K562 (cell line): ENCODE measurements around the gene CEBPE. TPM values are rescaled to one million over a fixed set of nuclear protein-coding genes. Genes with fewer than 3 reads are reported as not detected.

ENCODE experiments used
- ATAC-seq: fragments of 200-7000 bp; cut with Tn5 transposase; 3 replicates; pipeline ENCODE4 v1.9.1; 2020; ENCODE audit warnings: moderate library complexity
- BruUV-seq: library from RNA; stranded (reverse); fragments of 400-500 nt; replicated peaks from 2 replicates; lab custom pipeline; 2021; lab: Mats Ljungman, UMichigan
- CTCF ChIA-PET: fragments of 300-600 bp; formaldehyde crosslinking; extraction: SDS; loops from one replicate; lab custom pipeline; 2021; ENCODE audit warnings: low intra/inter-chr PET ratio; lab: Yijun Ruan, JAX
- POLR2A ChIA-PET: fragments of 300-600, 350-650 bp; sonication (Branson Sonifier 250); formaldehyde crosslinking; extraction: SDS; loops from one replicate; lab custom pipeline; 2021; ENCODE audit warnings: antibody characterized with exemption, inconsistent platforms; lab: Yijun Ruan, JAX
- DNase-seq, 4 experiments: peaks; one replicate each; pipeline versions ENCODE4 v3.0.0 to v3.0.0-alpha.2; 2011 to 2018; ENCODE audit warnings: low spot score in 3 of 4, mixed read lengths in 3 of 4; ENCODE audit errors: extremely low read depth in 1 of 4
- FAIRE-seq: peaks from 2 replicates; lab custom pipeline; 2011; peaks lifted over from hg19 to GRCh38; lab: Jason Lieb, UNC
- H2AFZ ChIP-seq: 2 replicates; pipeline ENCODE4 v1.6.0; 2011; ENCODE audit warnings: low read depth, low read length, control low read depth, inconsistent platforms
- H3K27ac ChIP-seq: fragments of 200-600 bp; 3 replicates; pipeline ENCODE4 v1.8.0; 2011; ENCODE audit warnings: low read depth, mild to moderate bottlenecking, control low read depth, inconsistent platforms, low read length, moderate library complexity, mixed read lengths; ENCODE audit errors: extremely low read depth
- H3K27me3 ChIP-seq, 2 experiments: fragments of 300-600 bp in 1 of 2; 2 replicates in 1 of 2; 3 replicates in 1 of 2; pipeline versions ENCODE4 v1.6.0 to v1.8.0; 2011; ENCODE audit warnings: inconsistent platforms in 2 of 2, low read length in 2 of 2, mild to moderate bottlenecking in 1 of 2, mixed read lengths in 1 of 2, moderate library complexity in 1 of 2; ENCODE audit not compliant: control insufficient read depth in 2 of 2, insufficient read depth in 2 of 2
- H3K36me3 ChIP-seq: fragments of 300-600 bp; 3 replicates; pipeline ENCODE4 v1.8.0; 2011; ENCODE audit warnings: mild to moderate bottlenecking, low read length, inconsistent platforms; ENCODE audit not compliant: control insufficient read depth, insufficient read depth
- H3K4me1 ChIP-seq, 2 experiments: fragments of 200-600 bp in 1 of 2; replicated peaks in 1 of 2; 2 replicates in 1 of 2; 3 replicates in 1 of 2; pipeline versions ENCODE4 v1.5.1 to v1.8.0; 2011; ENCODE audit warnings: inconsistent platforms in 2 of 2, low read length in 2 of 2, mild to moderate bottlenecking in 1 of 2, mixed read lengths in 1 of 2, moderate library complexity in 1 of 2; ENCODE audit not compliant: control insufficient read depth in 2 of 2, insufficient read depth in 2 of 2
- H3K4me2 ChIP-seq: 2 replicates; pipeline ENCODE4 v1.6.1; 2011; ENCODE audit warnings: low read length, control low read depth, inconsistent platforms, mixed read lengths; ENCODE audit not compliant: insufficient read depth
- H3K4me3 ChIP-seq: fragments of 200-600 bp; sonication (generic), shearing (Covaris generic); 2 replicates; pipeline ENCODE4 v1.5.1; 2016; ENCODE audit warnings: control low read depth, inconsistent platforms
- H3K79me2 ChIP-seq: fragments of 200-600 bp; 3 replicates; pipeline ENCODE4 v1.8.0; 2011; ENCODE audit warnings: low read length, inconsistent platforms; ENCODE audit not compliant: control insufficient read depth, insufficient read depth
- H3K9ac ChIP-seq, 2 experiments: 2 replicates each; pipeline versions ENCODE4 v1.6.0 to v1.6.1; 2011; ENCODE audit warnings: low read depth in 2 of 2, low read length in 2 of 2, control low read depth in 1 of 2, inconsistent platforms in 1 of 2, mild to moderate bottlenecking in 1 of 2, mixed read lengths in 1 of 2; ENCODE audit not compliant: insufficient read depth in 1 of 2
- H3K9me1 ChIP-seq: one replicate; pipeline ENCODE4 v1.6.0; 2011; ENCODE audit warnings: inconsistent platforms, mild to moderate bottlenecking, low read length, moderate library complexity; ENCODE audit not compliant: control insufficient read depth, insufficient read depth
- H3K9me3 ChIP-seq: replicated peaks from 2 replicates; pipeline ENCODE4 v1.5.1; 2011; ENCODE audit warnings: low read depth, low read length, inconsistent platforms; ENCODE audit not compliant: control insufficient read depth, insufficient read depth
- H4K20me1 ChIP-seq: replicated peaks from 2 replicates; pipeline ENCODE4 v1.6.1; 2011; ENCODE audit warnings: low read length, inconsistent platforms, mixed read lengths; ENCODE audit not compliant: control insufficient read depth, insufficient read depth
- PTTG1 ChIP-seq: fragments of 450-650 bp; IDR thresholded peaks from 2 replicates; pipeline ENCODE4 v1.6.1; 2016; ENCODE audit warnings: low read depth, mild to moderate bottlenecking, missing genetic modification characterization, missing compliant biosample characterization
- RAD21 ChIP-seq, 2 experiments: fragments of 250-450 bp in 1 of 2; fragments of 450-650 bp in 1 of 2; sonication (Bioruptor Pico) in 1 of 2; formaldehyde crosslinking in 1 of 2; IDR thresholded peaks in 1 of 2; conservative IDR thresholded peaks in 1 of 2; 2 replicates each; pipeline versions ENCODE4 v1.4.0 to v1.8.0; 2020 to 2022; ENCODE audit warnings: mild to moderate bottlenecking in 2 of 2, moderate library complexity in 1 of 2
- STAG1 ChIP-seq: sonication (generic); formaldehyde crosslinking; IDR thresholded peaks from 2 replicates; pipeline ENCODE4 v1.5.0; 2020; ENCODE audit warnings: missing genetic modification reagents, borderline replicate concordance
- ZNF324 ChIP-seq: fragments of 250-450 bp; sonication (Bioruptor Pico); IDR thresholded peaks from 2 replicates; pipeline ENCODE4 v1.4.0; 2020; ENCODE audit warnings: mild to moderate bottlenecking
- ZNF408 ChIP-seq: fragments of 250-450 bp; sonication (Bioruptor Pico); IDR thresholded peaks from 2 replicates; pipeline ENCODE4 v1.4.0; 2020; ENCODE audit warnings: low read depth, mild to moderate bottlenecking, moderate library complexity
- ZNF444 ChIP-seq: fragments of 250-450 bp; sonication (Bioruptor Pico); IDR thresholded peaks from 2 replicates; pipeline ENCODE4 v1.4.0; 2020; ENCODE audit warnings: mild to moderate bottlenecking, moderate library complexity
- WGBS: fragments of 100-300 bp; shearing (Covaris generic); methylation state at CpG from one replicate; pipeline ENCODE4 v1.1.6; 2016; ENCODE audit warnings: low coverage, mixed read lengths; ENCODE audit not compliant: insufficient coverage; ENCODE audit errors: missing lambda C conversion rate; 5-methylcytosine and 5-hydroxymethylcytosine counted together
- in situ Hi-C: fragments of 300-500 bp; cut with MboI; formaldehyde crosslinking; loops from 4 replicates; pipeline ENCODE4 v1.15.0; 2018; ENCODE audit warnings: inconsistent platforms, mixed read lengths
- intact Hi-C: fragments of 100-400 bp; cut with micrococcal nuclease; formaldehyde crosslinking; loops from 2 replicates; pipeline ENCODE4 v1.14.2; 2022
- polyA plus RNA-seq, 8 experiments: library from polyadenylated mRNA; depleted of rRNA in 4 of 8; stranded (reverse) in 5 of 8; unstranded in 3 of 8; fragments of >200 nt; fragmentation: Nextera tagmentation in 2 of 8; fragmentation: Illumina TruSeq in 1 of 8; extraction: Ambion mirVana in 2 of 8; extraction: Trizol in 1 of 8; gene quantifications; 2 replicates each; pipeline versions ENCODE4 v1.2.1 to v1.2.3, GENCODE V29; 2011 to 2014; ENCODE audit warnings: inconsistent platforms in 1 of 8, missing spikeins in 1 of 8
- total RNA-seq, 7 experiments: library from RNA; depleted of rRNA in 6 of 7; stranded (reverse); fragments of >200 nt in 6 of 7; fragmentation: Illumina TruSeq in 2 of 7; extraction: Trizol in 2 of 7; gene quantifications; 2 replicates each; pipeline versions ENCODE4 v1.2.1 to v1.2.3, GENCODE V29; 2011 to 2021; ENCODE audit warnings: low replicate concordance in 1 of 7
- TF ChIP-seq, protein P1 (sequence below): fragments of 250-450 bp; sonication (Bioruptor Pico); IDR thresholded peaks from 2 replicates; pipeline ENCODE4 v1.8.0; 2021; ENCODE audit warnings: moderate library complexity, mild to moderate bottlenecking, inconsistent platforms

Gene CEBPE
- total and polyA plus RNA-seq, 9 of the 15 experiments (the other 6 are each of a cell fraction or from before 2014, with no cell fraction given), result 0.09 to 0.15 (median 0.13) TPM; not detected in 6

DNA sequence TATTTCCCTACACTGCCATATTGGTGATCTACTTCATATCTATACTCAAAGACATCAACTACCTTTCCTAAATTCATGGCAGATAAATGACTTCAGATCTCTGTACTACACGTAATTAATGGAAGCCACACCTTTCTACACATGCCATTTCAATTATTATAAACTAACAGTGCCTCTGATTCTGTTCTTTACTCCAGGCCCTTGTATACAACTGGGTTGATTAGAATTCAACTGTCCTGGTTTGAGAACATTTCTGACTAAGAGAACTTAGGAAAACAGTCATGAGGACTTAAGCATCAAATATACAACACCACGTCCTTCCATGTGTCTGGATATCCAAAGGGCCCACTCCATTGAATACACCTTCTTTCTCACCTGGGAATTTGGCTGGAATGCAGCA is 26.0 kb downstream of the CEBPE start:
- CTCF ChIA-PET, result no interaction called here

DNA sequence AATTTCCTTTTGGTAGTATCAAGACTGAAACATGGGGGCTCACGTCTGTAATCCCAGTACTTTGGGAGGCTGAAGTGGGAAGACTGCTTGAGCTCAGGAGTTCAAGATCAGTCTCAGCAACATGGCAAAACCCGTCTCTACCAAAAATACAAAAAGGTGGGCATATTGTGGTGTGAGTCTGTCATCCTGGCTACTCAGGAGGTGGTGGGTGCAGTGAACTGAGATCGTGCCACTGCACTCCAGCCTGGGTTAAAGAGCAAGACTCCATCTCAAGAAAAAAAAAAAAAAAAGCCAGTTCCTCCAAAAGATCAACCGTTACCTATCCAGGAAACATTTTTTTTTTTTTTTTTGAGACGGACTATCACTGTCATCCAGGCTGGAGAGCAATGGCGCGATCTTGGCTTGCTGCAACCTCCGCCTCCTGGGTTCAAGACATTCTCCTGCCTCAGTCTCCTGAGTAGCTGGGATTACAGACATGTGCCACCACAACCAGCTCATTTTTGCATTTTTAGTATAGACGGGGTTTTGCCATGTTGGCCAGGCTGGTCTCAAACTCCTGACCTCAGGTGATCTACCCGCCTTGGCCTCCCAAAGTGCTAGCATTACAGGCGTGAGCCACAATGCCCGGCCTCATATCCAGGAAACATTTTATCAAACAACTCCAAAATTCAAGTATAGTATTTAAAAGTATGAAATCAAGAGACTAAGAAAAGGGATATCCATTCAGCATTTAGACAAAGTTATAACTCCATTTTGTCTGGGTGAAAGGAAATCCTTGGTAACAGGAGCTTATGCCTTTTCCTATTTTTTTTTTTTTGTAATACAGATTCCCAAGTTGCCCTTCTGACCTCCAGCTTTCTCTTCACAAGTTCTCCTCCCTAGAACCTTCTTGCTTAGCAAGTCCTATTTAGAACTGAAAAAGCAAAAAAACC is 27.5 kb downstream of the CEBPE start:
- no peak for ATAC-seq
- in situ Hi-C loops (no loop called here), intact Hi-C loops (no loop called here)
- Histone ChIP-seq H3K4me3 (no peak overlapping the region), H3K36me3 (peaks cover 70% of the 10 kb centered on the region), H4K20me1 (peaks cover 12% of the 10 kb centered on the region), H3K79me2 (peaks cover 63% of the 10 kb centered on the region), H2AFZ (no peak overlapping the region), H3K9ac (no peak overlapping the region), H3K27me3 (no peaks in the 10 kb centered on the region), H3K4me1 (peaks cover 2 to 11% of the 10 kb centered on the region in 2 experiments; a peak in 4 of 5 replicates), H3K27ac (no peak overlapping the region), H3K9me1 (no peaks in the 10 kb centered on the region), H3K9me3 (no peaks in the 10 kb centered on the region), H3K4me2 (no peak overlapping the region)
- CTCF ChIA-PET, result no interaction called here
- WGBS, result 90% methylated on average over 12 of the region's 12 CpGs
- BruUV-seq, result no TSS peak
- DNase-seq, result no peak
- POLR2A ChIA-PET, result interaction anchor here (0.6 to 2.3 kb wide), 6 partner anchors 9 to 225 kb away, joined by 3 to 12 read pairs (median 3); no protein-coding TSS in a partner anchor
- no peak for FAIRE-seq
- TF ChIP-seq, protein P1, sequence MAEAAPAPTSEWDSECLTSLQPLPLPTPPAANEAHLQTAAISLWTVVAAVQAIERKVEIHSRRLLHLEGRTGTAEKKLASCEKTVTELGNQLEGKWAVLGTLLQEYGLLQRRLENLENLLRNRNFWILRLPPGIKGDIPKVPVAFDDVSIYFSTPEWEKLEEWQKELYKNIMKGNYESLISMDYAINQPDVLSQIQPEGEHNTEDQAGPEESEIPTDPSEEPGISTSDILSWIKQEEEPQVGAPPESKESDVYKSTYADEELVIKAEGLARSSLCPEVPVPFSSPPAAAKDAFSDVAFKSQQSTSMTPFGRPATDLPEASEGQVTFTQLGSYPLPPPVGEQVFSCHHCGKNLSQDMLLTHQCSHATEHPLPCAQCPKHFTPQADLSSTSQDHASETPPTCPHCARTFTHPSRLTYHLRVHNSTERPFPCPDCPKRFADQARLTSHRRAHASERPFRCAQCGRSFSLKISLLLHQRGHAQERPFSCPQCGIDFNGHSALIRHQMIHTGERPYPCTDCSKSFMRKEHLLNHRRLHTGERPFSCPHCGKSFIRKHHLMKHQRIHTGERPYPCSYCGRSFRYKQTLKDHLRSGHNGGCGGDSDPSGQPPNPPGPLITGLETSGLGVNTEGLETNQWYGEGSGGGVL (CRISPR knock-in tag), result no peak
- TF ChIP-seq RAD21 (CRISPR knock-in tag; conservative IDR thresholded peaks at IDR 0.05 in 1 of 2, IDR thresholded peaks at IDR 0.05 in 1 of 2) (no peak), PTTG1 (tag) (no peak), ZNF324 (CRISPR knock-in tag) (no peak), ZNF444 (CRISPR knock-in tag) (no peak), STAG1 (no peak)

More for the DNA sequence above, 26.0 kb downstream of the CEBPE start:
- FAIRE-seq, result no peak
- WGBS, result 65% methylated on average over 2 of the region's 2 CpGs
- ATAC-seq, result no peak
- no peak overlapping the region for H2AFZ ChIP-seq
- H3K4me2 ChIP-seq, result peak overlapping the region; percentile 90
- H3K27ac ChIP-seq, result no peak overlapping the region
- H3K27me3 ChIP-seq, result no peaks in the 10 kb centered on the region
- POLR2A ChIA-PET, result no interaction called here
- peaks cover 15% of the 10 kb centered on the region for H4K20me1 ChIP-seq
- peaks cover 68% of the 10 kb centered on the region for H3K36me3 ChIP-seq
- no peaks in the 10 kb centered on the region for H3K9me3 ChIP-seq
- intact Hi-C loops (no loop called here), in situ Hi-C loops (no loop called here)
- H3K9ac ChIP-seq, result peak overlapping the region in 1 of 2 experiments; percentile 98; a peak in 1 of 4 replicates
- DNase-seq, result no peak
- H3K79me2 ChIP-seq, result peaks cover 78% of the 10 kb centered on the region
- TF ChIP-seq ZNF408, result no peak
- H3K9me1 ChIP-seq, result no peaks in the 10 kb centered on the region
- no TSS peak for BruUV-seq
- H3K4me3 ChIP-seq, result peak overlapping the region; percentile 83; the same call in 1 of the 2 replicates
- H3K4me1 ChIP-seq, result peaks cover 8 to 27% of the 10 kb centered on the region in 2 experiments; a peak in 4 of 5 replicates
